NCI-H128 (cell line): Measurements from ENCODE around the gene RPL35A.
A peak's percentile ranks its signal among the peaks of the same experiment; 100 is the strongest.
"Not testable (repeated sequence)": the region's sequence is repeated elsewhere in the genome, so short reads cannot be mapped to it uniquely, and the experiment has no call there.

Source experiments
- DNase-seq: peaks from one replicate; lab custom pipeline; 2025; ENCODE audit not compliant: unreplicated experiment; lab: John Stamatoyannopoulos, UW

The RPL35A gene

GRCh38 chr3:197949778-197950676, at the start of gene RPL35A:
TSS of gene RPL35A (plus strand) at chr3:197950190. CDS start at chr3:197950968, 778 bp downstream.
- DNase-seq = peak; percentile 94

GRCh38 chr3:197901626-197902025, 48.4 kb upstream of the RPL35A start:
- DNase-seq = no peak

- peak; percentile 51 for DNase-seq
These were observed 43.8 kb upstream of the RPL35A start for GRCh38 chr3:197906023-197906849.

GRCh38 chr3:197906850-197907187, 43.2 kb upstream of the RPL35A start:
- DNase-seq = no peak

GRCh38 chr3:197907196-197907595, 42.8 kb upstream of the RPL35A start:
- no peak for DNase-seq

GRCh38 chr3:197908550-197908949, 41.4 kb upstream of the RPL35A start:
- DNase-seq = not testable (repeated sequence)

GRCh38 chr3:197908957-197909701, 40.9 kb upstream of the RPL35A start:
- DNase-seq = no peak

GRCh38 chr3:197912741-197913476, 37.1 kb upstream of the RPL35A start:
- no peak for DNase-seq

GRCh38 chr3:197913641-197914380, 36.2 kb upstream of the RPL35A start:
- no peak for DNase-seq

- not testable (repeated sequence) for DNase-seq
These were observed 28.3 kb upstream of the RPL35A start for GRCh38 chr3:197921429-197922275.

- no peak for DNase-seq
These were observed 23.6 kb upstream of the RPL35A start for GRCh38 chr3:197926418-197926817.

- DNase-seq = not testable (repeated sequence)
These were observed 22.4 kb upstream of the RPL35A start for GRCh38 chr3:197927578-197927977.

GRCh38 chr3:197936819-197937384, 13.1 kb upstream of the RPL35A start:
- DNase-seq = no peak

GRCh38 chr3:197940745-197941384, 9.1 kb upstream of the RPL35A start:
- no peak for DNase-seq

GRCh38 chr3:197942956-197943556, 6.9 kb upstream of the RPL35A start:
- DNase-seq = no peak

- no peak for DNase-seq
These were observed 706 bp upstream of the RPL35A start for GRCh38 chr3:197949191-197949777.

GRCh38 chr3:197950677-197951061, 679 bp downstream of the RPL35A start:
- DNase-seq = no peak
